ENCODE measurements around the gene B3GALNT2. TPM values are rescaled to one million over a fixed set of nuclear protein-coding genes. Genes with fewer than 3 reads are reported as not detected.

Gene B3GALNT2
- total RNA-seq, 3 donors from 2014 or later, result 17.1 to 34.5 (median 19.6) TPM

DNA sequence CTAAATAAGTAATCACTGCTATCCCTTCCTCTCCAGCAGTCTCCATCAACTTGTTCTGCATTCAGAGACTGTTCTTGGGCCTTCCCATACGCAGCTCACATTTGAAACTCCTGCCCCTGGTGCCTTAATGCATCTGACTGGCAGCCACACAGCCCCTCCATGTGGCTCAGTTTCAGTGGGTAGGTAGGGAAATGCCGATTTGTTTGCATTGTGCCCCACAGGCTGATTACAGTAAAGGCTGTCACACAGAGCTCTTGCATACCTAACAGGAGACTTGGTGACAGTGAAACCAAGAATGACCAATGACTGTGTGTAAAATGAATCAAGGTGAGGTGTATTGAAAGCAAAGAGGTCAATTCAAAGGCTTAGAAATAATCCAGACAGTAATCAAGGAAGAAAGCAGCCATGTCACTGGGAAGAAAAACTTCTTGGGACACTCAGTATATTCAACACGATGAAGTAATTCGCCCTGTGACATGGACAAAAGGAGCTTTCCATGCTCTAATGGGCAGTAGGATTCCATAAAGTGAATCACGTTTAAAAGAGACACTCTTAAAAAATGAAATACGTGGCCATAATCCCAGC is 12.7 kb upstream of the B3GALNT2 start:
- H3K9me3 ChIP-seq, result no peaks in the 10 kb centered on the region
- H3K36me3 ChIP-seq (ENCODE audit: low read depth), result no peaks in the 10 kb centered on the region
- TF ChIP-seq, protein P1, sequence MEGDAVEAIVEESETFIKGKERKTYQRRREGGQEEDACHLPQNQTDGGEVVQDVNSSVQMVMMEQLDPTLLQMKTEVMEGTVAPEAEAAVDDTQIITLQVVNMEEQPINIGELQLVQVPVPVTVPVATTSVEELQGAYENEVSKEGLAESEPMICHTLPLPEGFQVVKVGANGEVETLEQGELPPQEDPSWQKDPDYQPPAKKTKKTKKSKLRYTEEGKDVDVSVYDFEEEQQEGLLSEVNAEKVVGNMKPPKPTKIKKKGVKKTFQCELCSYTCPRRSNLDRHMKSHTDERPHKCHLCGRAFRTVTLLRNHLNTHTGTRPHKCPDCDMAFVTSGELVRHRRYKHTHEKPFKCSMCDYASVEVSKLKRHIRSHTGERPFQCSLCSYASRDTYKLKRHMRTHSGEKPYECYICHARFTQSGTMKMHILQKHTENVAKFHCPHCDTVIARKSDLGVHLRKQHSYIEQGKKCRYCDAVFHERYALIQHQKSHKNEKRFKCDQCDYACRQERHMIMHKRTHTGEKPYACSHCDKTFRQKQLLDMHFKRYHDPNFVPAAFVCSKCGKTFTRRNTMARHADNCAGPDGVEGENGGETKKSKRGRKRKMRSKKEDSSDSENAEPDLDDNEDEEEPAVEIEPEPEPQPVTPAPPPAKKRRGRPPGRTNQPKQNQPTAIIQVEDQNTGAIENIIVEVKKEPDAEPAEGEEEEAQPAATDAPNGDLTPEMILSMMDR (IDR thresholded peaks at IDR 0.05), result no peak
- intact Hi-C loops (cut with DNase I, micrococcal nuclease), result loop anchor here in 1 of 2 donors (10.0 kb wide), 1 partner anchor 268 kb away; no protein-coding TSS in a partner anchor
- ATAC-seq (no peak), DNase-seq (no peak)
- no peak overlapping the region for H3K4me3 ChIP-seq
- peaks cover 4% of the 10 kb centered on the region for H3K4me1 ChIP-seq (ENCODE audit: low read depth)

DNA sequence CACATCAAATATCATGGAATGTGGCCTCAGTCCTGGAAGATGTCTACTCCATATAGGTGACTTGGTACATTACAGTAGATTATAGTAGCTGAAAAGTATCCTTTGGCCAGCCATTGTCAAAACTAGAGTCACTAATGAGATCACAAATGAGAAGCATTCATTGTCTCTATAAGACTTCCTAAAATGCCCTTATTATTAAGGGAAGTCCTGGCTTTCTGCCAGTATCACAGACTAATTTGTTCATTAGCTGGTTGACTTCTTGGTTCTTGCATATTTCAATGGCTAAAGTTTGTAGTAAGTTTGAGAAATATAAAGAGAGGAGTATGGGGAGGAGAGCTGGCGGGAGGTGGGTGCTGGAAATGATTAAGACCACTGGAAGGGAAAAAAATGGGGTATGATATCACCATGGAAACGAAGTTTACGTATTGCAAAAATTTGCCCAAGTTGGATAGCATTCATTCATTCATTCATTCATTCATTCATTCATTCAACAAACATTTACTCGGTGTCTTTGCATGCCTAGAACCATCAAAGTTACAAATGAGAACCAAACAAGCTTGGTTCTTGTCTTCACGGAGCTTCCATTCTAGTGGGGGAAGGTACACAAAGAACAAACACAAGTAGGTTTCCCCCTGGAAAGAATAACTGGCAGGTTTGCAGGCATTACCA is 11.7 kb upstream of the B3GALNT2 start:
- intact Hi-C loops (cut with DNase I, micrococcal nuclease), result loop anchor here in 1 of 2 donors (10.0 kb wide), 1 partner anchor 269 kb away; no protein-coding TSS in a partner anchor

DNA sequence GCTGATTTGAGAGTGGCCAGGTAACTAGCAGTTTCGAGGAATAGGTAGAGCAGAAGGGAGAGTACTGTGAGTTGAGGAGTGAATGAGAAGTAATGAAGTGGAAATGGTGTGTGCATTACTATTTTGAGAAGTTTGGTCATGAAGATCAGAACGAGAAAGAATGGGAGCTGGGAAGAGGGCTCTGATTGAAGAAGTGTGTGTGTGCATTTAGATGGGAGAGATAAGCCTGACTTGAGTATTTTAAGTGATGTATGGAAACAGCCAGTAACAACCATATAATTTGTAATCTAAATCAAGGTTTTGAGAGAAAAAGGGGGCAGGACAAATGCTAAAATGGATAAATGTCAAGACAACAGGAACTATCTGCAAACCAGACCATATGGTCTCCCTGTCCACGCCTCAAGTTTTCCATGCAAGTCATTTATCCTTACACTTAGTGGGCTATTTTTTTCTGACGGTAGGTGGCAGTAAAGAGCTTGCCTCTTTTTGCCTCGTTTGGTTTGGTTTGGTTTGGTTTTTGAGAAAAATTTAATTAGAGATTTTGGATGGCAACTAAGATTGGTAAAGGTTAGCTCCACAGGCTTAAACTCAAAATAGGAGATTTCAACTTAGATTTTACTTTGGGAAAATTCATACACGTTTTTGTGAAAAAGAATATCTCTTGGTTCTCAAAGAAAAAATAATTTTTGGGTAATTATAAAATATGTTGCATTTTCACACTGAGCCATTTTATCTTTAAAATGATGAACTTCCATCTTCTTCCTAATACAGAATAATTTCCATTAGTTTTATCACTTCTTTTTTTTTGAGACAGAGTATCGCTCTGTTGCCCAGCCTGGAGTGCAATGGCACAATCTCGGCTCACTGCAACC is 9.5 kb upstream of the B3GALNT2 start:
- DNase-seq (peak in 1 of 3 donors; percentile 85), ATAC-seq (peak; percentile 71)
- no peaks in the 10 kb centered on the region for H3K36me3 ChIP-seq (ENCODE audit: low read depth)
- H3K4me3 ChIP-seq, result no peak overlapping the region
- intact Hi-C loops (cut with DNase I, micrococcal nuclease), result loop anchor here in 1 of 2 donors (10.0 kb wide), 1 partner anchor 271 kb away; no protein-coding TSS in a partner anchor
- H3K4me1 ChIP-seq (ENCODE audit: low read depth), result peaks cover 4% of the 10 kb centered on the region
- no peaks in the 10 kb centered on the region for H3K9me3 ChIP-seq
- TF ChIP-seq, protein P1 (IDR thresholded peaks at IDR 0.05), result peak; percentile 78

More for the DNA sequence above, 11.7 kb upstream of the B3GALNT2 start:
- ATAC-seq (no peak), DNase-seq (no peak)
- Histone ChIP-seq H3K36me3 (ENCODE audit: low read depth) (no peaks in the 10 kb centered on the region), H3K4me3 (no peak overlapping the region), H3K9me3 (no peaks in the 10 kb centered on the region), H3K4me1 (ENCODE audit: low read depth) (peaks cover 4% of the 10 kb centered on the region)
- TF ChIP-seq, protein P1 (IDR thresholded peaks at IDR 0.05), result no peak

DNA sequence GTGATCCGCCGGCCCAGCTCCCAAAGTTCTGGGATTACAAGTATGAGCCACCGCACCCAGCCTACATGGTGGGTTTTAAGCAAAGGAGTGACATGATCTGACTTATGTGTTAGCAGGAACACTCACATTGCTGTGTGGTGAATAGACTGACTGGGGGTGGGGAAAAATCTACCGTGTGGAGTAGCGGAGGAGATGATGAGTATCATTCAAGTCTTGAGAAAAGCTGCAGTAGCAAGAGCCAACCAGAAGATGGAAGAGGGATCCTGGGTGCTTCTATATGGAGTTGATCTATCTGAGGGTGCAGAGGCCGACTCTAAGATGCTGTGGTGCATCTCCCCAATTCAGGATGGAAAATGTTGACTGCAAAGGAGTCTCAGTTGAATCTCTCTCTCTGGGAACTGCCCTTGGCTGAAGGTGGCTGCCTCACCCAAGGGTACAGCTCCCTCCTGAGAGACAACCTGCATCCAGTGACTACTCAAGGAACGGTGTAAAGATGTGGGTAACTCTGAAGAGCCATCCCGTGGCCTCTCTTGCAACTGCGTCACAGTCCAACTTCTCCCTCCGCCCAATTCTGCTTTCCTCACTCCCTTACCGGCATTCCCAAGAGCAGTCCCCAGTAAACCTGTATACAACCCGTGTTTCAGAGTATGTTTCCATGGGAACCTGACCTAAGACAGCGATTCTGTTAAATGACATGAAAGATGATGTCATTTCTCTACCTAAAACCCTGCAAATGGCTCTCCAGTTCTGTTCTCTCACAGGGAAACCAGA is 7.4 kb upstream of the B3GALNT2 start:
- H3K36me3 ChIP-seq (ENCODE audit: low read depth), result no peaks in the 10 kb centered on the region
- no peak for DNase-seq
- no peaks in the 10 kb centered on the region for H3K9me3 ChIP-seq
- no peak overlapping the region for H3K4me3 ChIP-seq
- no peak for ATAC-seq
- peaks cover 4% of the 10 kb centered on the region for H3K4me1 ChIP-seq (ENCODE audit: low read depth)
- TF ChIP-seq, protein P1 (IDR thresholded peaks at IDR 0.05), result no peak
- intact Hi-C loops (cut with DNase I, micrococcal nuclease), result loop anchor here in 1 of 2 donors (10.0 kb wide), 1 partner anchor 273 kb away; no protein-coding TSS in a partner anchor

DNA sequence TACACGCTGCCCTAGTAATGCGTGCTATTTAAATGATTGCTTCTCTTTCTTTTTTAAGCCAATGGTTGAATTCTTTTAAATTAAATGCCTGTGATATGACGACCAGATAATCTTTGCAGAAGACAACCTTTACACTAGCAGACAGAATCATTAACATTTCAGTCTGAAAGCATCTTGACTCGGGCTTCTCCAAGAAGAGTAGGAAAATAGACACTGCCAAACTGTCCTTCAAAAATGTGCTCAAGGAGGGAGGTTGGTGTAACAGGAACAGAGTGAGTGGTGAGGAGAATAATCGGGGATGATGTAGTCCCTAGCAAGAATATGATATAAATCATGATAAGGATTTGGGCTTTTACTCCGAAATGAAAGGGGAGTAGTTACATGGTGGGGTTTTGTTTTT is 6.6 kb upstream of the B3GALNT2 start:
- H3K4me3 ChIP-seq, result no peak overlapping the region
- DNase-seq (no peak), ATAC-seq (no peak)
- H3K4me1 ChIP-seq (ENCODE audit: low read depth), result peaks cover 11% of the 10 kb centered on the region
- H3K9me3 ChIP-seq, result no peaks in the 10 kb centered on the region
- TF ChIP-seq, protein P1 (IDR thresholded peaks at IDR 0.05), result no peak
- H3K36me3 ChIP-seq (ENCODE audit: low read depth), result no peaks in the 10 kb centered on the region
- intact Hi-C loops (cut with DNase I, micrococcal nuclease), result loop anchor here in 1 of 2 donors (10.0 kb wide), 1 partner anchor 274 kb away; no protein-coding TSS in a partner anchor

Measured in mucosa of descending colon (tissue), 3 donors.